HG03575 (cell line): ENCODE data around the gene UMOD.

Source experiments
- ATAC-seq: cut with Tn5 transposase; IDR thresholded peaks from one replicate; pipeline ENCODE4 v1.9.1; 2021; ENCODE audit not compliant: unreplicated experiment, insufficient number of reproducible peaks, low FRiP score; ENCODE audit errors: extremely low read depth

The UMOD gene

GRCh38 chr16:20352615-20353014, at the start of gene UMOD:
Gene UMOD, minus strand, starts transcription at chr16:20352715. Its CDS starts 1,978 bp downstream, at chr16:20350737.
- ATAC-seq, result no peak

DNA sequence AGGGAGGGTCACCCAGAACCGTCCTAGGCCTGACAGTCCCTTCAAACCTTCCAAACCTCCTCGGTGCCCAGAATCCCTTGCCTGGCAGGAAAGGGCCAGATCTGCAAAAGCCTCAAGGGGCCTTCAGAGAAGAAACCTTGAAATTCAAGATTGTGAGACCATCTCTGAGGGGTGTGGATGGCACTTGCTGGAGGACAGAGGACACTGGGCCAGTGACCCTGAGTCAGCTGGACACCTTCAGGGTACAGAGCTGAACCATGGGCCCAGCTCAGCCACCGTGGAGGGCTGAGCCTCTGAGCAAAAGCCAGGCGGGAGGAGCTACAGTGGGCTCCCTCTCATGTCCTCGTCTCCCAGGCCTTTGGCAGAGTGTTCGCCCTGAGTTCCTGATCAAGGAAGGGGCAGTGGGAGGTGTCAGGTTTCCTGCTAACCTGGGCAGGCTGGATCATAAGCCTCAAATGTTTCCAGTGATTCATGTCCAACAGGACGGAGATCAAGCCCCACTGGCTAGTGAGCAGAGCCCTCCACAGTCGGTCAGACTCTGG, 49.0 kb upstream of the UMOD start:
- ATAC-seq, result no peak

DNA sequence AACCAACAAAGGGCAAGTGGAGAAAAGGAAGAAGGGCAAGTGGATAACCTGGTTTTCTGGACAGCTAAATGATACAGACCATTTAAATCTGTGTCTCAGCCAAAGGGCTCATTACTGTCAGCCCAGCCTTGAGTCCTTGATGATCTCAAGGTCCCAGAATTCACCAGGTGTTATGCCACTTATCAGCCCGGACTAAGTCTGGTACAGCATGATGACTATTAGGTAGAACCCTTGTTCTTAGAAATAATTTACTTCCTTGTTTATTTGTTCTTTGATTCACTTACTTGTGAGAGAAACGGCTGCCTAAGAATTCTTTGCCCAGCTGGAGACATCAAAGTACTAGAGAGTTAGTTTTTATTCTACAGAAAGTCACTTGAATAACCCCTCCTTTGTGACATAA, 48.6 kb upstream of the UMOD start:
- no peak for ATAC-seq

- no peak for ATAC-seq
Measured at GRCh38 chr16:20399185-20399584, 46.7 kb upstream of the UMOD start.

GRCh38 chr16:20398603-20399002, 46.1 kb upstream of the UMOD start:
- no peak for ATAC-seq

DNA sequence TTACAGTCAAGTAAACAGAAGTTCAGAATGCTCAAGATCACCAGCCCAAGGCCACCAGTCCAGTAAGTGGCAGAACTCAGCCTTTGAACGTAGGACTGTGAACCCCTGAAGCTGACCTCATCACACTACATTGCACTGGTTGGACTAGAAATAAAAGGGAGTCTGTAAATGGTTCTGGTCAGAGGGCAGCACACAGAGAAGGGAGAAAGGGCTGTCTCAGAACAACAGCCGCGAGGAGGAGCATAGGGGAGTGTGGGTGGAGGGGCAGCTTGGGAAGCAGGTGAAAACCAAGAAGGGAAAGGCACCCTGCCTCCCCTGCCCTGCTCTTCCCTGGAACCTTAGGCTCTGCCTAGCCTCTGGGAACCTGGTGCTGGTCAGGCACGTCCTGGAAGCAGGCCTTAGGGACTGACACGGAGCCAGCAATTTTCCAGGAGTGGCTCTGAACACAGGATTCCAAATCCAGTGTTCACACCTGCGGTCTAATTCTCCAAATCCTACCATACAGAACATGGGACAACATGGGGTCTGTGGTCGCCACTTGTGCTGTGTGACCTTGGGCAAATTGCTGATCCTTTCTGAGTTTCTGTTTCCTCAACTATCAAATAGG, 45.1 kb upstream of the UMOD start:
- ATAC-seq, result no peak

DNA sequence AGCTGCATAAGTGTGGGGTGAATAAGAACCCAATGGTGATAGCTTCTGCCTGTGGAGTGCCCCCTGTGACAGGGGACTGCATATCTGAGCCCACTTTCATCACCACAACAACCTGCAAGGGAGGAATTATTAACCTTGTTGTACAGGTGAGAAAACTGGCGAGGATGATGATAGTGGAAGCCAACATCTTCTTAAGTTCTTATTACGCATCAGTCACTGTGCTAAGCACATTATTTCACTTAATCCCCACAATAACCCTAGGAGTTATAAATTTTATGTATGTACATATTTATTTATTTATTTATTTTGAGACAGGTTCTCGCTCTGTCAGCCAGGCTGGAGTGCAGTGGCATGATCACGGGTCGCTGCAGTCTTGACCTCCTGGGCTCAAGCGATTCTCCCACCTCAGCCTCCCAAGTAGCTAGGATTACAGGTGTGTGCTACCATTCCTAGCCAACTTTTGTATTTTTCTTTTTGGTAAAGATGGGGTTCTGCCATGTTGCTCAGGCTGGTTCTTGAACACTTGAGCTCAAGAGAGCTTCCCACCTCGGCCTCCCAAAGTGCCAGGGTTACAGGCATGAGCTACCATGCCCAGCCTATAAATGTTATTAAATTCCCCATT, 44.4 kb upstream of the UMOD start:
- ATAC-seq, result no peak

DNA sequence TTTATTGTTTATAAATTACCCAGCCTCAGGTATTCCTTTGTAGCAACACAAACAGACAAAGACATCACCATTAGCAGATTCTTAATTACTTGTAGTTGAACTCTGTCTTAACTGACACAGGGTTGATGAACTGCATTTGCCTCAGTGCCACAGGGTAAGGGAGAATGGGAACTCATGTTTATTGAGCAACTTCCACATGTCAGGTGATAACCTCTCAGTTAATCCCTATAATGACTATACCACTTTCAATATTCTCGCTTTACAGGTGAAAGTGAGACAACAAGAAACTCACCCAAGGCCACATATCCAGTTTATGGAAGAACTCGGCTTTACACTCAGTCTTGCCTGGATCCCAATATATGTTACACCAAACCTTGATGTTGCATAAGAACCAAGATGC, 43.4 kb upstream of the UMOD start:
- no peak for ATAC-seq

DNA sequence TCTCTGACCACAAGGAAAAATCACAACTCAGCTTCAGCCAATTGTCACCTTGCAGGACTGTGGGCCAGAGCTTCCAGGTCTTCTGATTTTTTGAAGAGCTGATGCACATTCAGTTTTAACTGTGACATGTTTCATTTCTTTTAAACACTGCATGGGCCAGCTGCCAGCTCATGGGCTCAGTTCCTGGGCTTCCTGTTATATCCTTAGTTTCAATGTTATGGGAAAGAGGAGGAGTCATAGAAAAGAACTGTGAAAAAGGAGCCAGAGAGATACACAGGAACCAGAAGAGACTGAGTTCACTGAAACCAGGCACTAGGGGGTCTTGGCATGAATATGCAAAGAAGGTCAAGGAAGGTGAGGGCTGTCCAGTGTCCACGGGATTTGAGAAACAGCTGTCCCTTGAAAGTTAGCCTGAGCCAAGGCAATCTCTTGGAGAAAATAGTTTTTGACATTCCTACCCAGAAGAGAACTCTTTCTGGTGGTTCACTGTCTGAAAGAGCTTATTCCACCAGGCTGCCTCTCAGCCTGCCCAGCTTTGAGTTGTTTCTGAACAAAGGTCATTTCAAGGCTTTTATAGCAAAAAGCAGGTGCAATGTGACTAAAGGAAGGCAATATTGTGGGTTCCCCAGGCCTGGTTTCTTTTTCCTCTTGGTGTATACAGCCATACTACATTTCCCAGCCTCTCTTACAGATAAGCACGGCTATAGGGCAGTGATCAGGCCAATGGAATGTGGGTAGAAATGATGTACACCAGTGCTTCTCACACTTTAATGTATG, 41.5 kb upstream of the UMOD start:
- ATAC-seq, result no peak

GRCh38 chr16:20391045-20391444, 38.5 kb upstream of the UMOD start:
- no peak for ATAC-seq

DNA sequence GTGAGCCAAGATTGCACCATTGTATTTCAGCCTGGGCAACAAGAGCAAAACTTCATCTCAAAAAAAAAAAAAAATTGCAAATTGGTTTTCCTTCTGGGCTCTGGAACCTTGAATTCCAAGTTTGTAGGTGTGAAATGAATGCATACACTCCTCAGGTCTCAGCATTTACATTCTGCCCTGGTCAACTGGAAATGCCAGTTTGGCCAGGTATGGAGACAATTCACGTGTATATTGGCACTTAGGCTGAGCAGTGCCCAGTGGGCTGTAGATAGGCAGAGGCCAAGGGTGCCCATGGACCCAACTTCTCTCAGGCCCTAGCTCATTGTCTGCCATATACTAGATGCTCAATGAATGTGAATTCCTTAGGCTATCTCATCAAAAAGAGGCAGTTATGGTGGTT, 36.3 kb upstream of the UMOD start:
- no peak for ATAC-seq

DNA sequence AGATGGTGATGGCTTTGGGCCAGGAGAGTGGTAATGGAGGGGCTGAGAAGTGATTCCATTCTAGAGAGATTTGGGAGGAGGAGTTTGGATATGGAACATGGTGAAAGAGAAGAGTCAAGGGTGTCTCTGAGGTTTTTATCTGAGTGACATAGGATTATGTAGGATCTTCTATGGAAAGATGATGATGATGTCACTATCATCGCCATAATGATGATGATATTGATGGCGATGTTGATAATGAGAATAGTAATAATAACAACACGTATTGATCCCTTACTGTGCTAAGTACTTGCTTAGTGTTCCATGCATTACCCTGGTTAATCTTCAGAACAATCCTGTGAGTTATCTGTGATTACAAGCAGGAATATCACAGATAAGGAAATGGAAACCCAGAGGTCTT, 35.5 kb upstream of the UMOD start:
- ATAC-seq, result no peak

DNA sequence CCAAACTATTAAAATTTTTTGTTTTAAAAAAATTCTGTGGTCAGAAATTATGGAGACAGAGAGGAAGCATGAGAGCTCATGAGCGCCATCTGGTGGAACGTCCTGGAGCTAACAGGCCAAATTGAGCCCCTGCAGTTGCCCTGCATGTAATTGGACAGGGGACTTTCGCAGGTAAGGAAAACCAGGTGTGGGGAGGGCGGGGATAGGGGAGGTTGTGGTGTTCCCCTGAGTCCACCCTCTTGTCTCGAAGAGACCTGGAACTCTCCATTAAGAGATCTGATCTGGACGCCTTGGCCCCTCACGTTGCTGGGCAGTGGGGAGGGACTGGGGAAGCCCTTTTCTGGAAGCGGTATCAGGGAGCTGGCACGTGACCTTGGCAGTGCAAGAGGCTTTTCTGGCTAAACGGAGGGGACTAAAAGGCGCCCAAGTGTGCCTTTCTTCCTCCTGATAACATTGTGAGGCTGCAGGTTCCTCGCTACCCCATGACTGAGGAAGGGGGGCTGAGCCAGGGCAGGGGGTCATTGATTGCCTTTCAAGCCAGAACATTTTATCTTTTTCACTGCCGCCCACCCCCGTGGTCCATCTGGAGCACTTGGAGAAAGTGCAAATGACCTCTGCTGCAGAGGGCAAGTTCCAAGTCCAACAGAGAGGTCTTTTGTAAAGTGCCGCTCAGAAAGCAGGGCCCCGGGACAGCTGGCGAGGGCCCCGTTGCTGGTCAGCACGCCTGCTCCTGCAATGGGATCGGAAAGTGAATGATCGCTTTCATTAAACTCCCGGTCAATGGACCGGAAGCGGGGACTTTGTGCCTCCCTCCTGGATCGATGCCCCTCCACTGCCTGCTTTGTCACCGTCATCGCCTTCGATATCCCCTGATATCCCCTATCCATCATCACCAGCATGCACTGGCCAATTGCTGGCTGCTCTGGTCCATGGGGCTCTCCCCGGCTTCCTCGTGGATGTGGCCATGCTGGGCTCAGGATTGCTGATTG, 33.6 kb upstream of the UMOD start:
- no peak for ATAC-seq

DNA sequence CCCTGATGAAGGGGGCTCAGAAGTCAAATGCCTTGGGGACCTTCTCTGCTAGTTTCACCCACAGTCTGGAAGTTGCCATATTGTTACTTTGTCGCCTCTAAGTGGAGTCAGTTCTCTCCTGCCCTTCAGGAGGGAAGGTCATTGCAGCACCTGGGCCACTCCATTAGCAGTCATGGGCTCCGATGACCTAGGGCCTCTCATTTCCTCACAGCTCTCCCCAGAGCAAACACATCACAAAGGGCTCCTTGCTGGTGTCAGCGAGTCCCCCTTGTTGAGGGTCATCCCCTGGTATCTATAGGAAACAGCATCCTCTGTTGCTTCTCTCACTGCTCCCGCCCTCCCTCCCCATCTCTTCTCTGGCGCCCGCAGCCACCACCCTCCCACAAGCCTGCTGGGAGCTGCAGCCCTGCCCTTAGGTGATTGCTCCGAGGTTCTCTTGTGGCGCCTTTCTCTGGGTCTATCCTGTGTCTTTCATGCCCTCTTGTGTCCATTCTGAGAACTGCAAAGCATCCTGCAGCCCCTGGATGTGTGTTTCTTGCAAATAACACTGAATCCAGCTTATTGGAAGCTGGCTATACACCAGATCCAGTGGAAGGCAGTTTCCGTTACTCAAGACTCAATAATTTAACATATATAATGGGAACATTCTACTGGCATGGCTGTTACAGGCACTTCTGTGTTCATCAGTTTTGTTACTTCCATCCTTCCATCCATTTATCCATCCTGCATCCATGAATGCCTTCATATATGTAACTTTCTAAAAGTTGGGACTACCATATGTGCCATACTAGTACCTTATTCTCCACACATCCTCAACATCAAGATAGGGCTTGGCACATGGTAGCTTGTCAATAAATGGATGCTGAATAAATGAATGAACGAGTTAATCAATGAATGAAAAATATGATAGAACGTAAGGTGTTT, 30.9 kb upstream of the UMOD start:
- no peak for ATAC-seq

- ATAC-seq, result no peak
Measured at GRCh38 chr16:20382202-20382948, 29.9 kb upstream of the UMOD start.

GRCh38 chr16:20380782-20381181, 28.3 kb upstream of the UMOD start:
- ATAC-seq, result no peak

DNA sequence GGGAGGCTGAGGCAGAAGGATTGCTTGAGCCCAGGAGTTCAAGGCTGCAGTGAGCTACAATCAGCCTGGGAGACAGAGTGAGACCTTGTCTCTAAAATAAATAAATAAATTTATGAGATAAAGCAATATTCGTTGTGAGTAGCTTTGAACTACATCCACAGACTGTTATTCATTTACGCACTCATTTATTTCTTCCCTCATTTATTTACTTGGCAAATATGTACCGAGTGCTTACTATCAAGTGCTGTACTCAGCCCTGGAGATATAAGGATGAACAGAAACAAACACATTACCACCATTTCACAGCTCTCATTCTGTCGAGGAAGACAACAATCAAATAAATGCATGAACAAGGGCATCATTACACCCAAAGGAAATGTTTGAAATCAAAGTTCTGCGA, 24.7 kb upstream of the UMOD start:
- ATAC-seq, result no peak
